DOHH2 (cell line): ENCODE measurements around the gene KCNA4.
"Not testable (repeated sequence)": the region's sequence is repeated elsewhere in the genome, so short reads cannot be mapped to it uniquely, and the experiment has no call there.

Experiments
- H3F3A ChIP-seq: fragments of 200-600 bp; sonication (generic), shearing (Covaris generic); 2 replicates; pipeline ENCODE4 v1.6.0; 2016; ENCODE audit warnings: antibody characterized with exemption, mild to moderate bottlenecking; ENCODE audit not compliant: control insufficient read depth, insufficient read depth
- H3K27ac ChIP-seq: fragments of 200-600 bp; sonication (generic); 2 replicates; pipeline ENCODE4 v1.5.1; 2014; ENCODE audit warnings: low read depth, mild to moderate bottlenecking, low read length, moderate library complexity
- H3K27me3 ChIP-seq: fragments of 200-600 bp; sonication (generic); 2 replicates; pipeline ENCODE4 v1.6.1; 2014; ENCODE audit warnings: mild to moderate bottlenecking, low read length, mixed read lengths; ENCODE audit not compliant: control insufficient read depth
- H3K36me3 ChIP-seq: fragments of 200-600 bp; sonication (generic); 2 replicates; pipeline ENCODE4 v1.6.1; 2014; ENCODE audit warnings: mild to moderate bottlenecking, low read length, moderate library complexity, mixed read lengths; ENCODE audit not compliant: control insufficient read depth
- H3K4me1 ChIP-seq: fragments of 200-600 bp; sonication (generic); 2 replicates; pipeline ENCODE4 v1.6.1; 2014; ENCODE audit warnings: mild to moderate bottlenecking, low read length, mixed read lengths; ENCODE audit not compliant: control insufficient read depth
- H3K4me2 ChIP-seq: fragments of 200-600 bp; sonication (generic); 2 replicates; pipeline ENCODE4 v1.6.0; 2014; ENCODE audit warnings: mild to moderate bottlenecking, low read length, moderate library complexity
- H3K4me3 ChIP-seq: fragments of 200-600 bp; sonication (generic); 2 replicates; pipeline ENCODE4 v1.5.1; 2014; ENCODE audit warnings: mild to moderate bottlenecking, low read length, mixed read lengths
- H3K79me2 ChIP-seq: fragments of 200-600 bp; sonication (generic); 2 replicates; pipeline ENCODE4 v1.6.1; 2014; ENCODE audit warnings: mild to moderate bottlenecking, low read length, mixed read lengths; ENCODE audit not compliant: control insufficient read depth
- H3K9me2 ChIP-seq: fragments of 200-600 bp; sonication (generic); replicated peaks from 2 replicates; pipeline ENCODE4 v1.6.1; 2014; ENCODE audit warnings: mild to moderate bottlenecking, low read length, mixed read lengths; ENCODE audit not compliant: control insufficient read depth
- H3K9me3 ChIP-seq: fragments of 200-600 bp; sonication (generic); 2 replicates; pipeline ENCODE4 v1.6.1; 2014; ENCODE audit warnings: antibody characterized with exemption, low read length, mixed read lengths; ENCODE audit not compliant: control insufficient read depth, insufficient read depth
- H4K20me1 ChIP-seq: fragments of 200-600 bp; sonication (generic); 2 replicates; pipeline ENCODE4 v1.6.0; 2014; ENCODE audit warnings: low read depth, mild to moderate bottlenecking, antibody characterized with exemption, low read length, moderate library complexity; ENCODE audit not compliant: control insufficient read depth, insufficient read depth
- EZH2phosphoT487 ChIP-seq: fragments of 200-600 bp; sonication (generic); IDR thresholded peaks from 2 replicates; pipeline ENCODE4 v1.6.1; 2017; ENCODE audit warnings: borderline replicate concordance, mild to moderate bottlenecking, antibody characterized with exemption, low read length, moderate library complexity, mixed read lengths
- TF ChIP-seq, protein P1 (sequence below): fragments of 200-600 bp; sonication (generic); IDR thresholded peaks from one replicate; pipeline ENCODE4 v1.5.1; 2014; ENCODE audit warnings: antibody characterized with exemption, mild to moderate bottlenecking, low read depth, low read length; ENCODE audit not compliant: poor library complexity, severe bottlenecking

KCNA4 gene

DNA sequence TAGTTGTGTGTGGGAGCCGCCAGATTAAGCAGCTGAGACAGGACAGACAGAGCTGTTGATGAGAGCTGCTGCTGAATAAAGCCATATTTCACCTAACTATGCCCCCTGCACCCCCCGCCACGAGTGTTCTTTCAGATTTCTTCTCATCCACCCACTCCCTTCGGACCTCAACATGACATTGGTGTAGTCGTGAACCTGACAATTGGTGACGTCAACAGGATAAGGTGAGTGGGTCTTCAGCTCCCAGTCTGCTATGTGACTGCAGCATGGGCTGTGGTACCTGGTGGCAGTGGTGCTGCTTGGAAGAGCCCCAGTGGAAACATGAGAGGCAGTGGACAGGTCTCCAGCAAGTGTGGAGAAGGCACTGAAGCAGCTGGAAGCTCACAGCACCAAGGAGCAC lies 28.3 kb upstream of the KCNA4 start:
- Histone ChIP-seq H3K27me3 (no peaks in the 10 kb centered on the region), H4K20me1 (no peaks in the 10 kb centered on the region), H3K9me3 (no peaks in the 10 kb centered on the region; the same call in 1 of the 2 replicates)

DNA sequence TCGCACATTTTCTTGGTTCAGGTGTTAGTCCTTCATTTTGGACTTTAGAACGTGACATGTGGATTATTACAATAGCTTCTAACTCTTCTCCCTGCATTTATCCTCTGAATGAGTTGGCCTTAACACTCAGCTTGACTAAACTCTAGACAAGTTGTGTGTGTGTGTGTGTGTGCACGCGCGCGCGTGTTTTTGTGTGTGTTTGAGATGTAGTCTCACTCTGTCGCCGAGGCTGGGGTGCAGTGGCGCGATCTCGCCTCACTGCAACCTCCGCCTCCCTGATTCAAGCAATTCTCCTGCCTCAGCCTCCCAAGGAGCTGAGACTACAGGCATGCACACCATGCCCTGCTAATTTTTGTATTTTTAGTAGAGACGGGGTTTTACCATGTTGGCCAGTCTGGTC lies 24.3 kb upstream of the KCNA4 start:
- no peaks in the 10 kb centered on the region for H3F3A ChIP-seq
- no peaks in the 10 kb centered on the region for H3K27me3 ChIP-seq
- H3K4me3 ChIP-seq, result no peak overlapping the region
- no peaks in the 10 kb centered on the region for H3K79me2 ChIP-seq
- H4K20me1 ChIP-seq, result no peaks in the 10 kb centered on the region
- H3K27ac ChIP-seq, result no peak overlapping the region
- H3K4me1 ChIP-seq, result no peaks in the 10 kb centered on the region
- TF ChIP-seq, protein P1, sequence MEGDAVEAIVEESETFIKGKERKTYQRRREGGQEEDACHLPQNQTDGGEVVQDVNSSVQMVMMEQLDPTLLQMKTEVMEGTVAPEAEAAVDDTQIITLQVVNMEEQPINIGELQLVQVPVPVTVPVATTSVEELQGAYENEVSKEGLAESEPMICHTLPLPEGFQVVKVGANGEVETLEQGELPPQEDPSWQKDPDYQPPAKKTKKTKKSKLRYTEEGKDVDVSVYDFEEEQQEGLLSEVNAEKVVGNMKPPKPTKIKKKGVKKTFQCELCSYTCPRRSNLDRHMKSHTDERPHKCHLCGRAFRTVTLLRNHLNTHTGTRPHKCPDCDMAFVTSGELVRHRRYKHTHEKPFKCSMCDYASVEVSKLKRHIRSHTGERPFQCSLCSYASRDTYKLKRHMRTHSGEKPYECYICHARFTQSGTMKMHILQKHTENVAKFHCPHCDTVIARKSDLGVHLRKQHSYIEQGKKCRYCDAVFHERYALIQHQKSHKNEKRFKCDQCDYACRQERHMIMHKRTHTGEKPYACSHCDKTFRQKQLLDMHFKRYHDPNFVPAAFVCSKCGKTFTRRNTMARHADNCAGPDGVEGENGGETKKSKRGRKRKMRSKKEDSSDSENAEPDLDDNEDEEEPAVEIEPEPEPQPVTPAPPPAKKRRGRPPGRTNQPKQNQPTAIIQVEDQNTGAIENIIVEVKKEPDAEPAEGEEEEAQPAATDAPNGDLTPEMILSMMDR, result no peak
- TF ChIP-seq EZH2phosphoT487, result no peak
- no peaks in the 10 kb centered on the region; the same call in 1 of the 2 replicates for H3K9me3 ChIP-seq
- no peak overlapping the region for H3K4me2 ChIP-seq
- no peaks in the 10 kb centered on the region for H3K36me3 ChIP-seq
- H3K9me2 ChIP-seq, result no peaks in the 10 kb centered on the region

More for the DNA sequence above, 28.3 kb upstream of the KCNA4 start:
- no peak overlapping the region for H3K27ac ChIP-seq
- TF ChIP-seq, protein P1, result no peak
- no peak for TF ChIP-seq EZH2phosphoT487
- H3F3A ChIP-seq, result no peaks in the 10 kb centered on the region
- no peaks in the 10 kb centered on the region for H3K9me2 ChIP-seq
- H3K4me3 ChIP-seq, result no peak overlapping the region
- H3K79me2 ChIP-seq, result no peaks in the 10 kb centered on the region
- no peaks in the 10 kb centered on the region for H3K36me3 ChIP-seq
- no peak overlapping the region for H3K4me2 ChIP-seq
- no peaks in the 10 kb centered on the region for H3K4me1 ChIP-seq

DNA sequence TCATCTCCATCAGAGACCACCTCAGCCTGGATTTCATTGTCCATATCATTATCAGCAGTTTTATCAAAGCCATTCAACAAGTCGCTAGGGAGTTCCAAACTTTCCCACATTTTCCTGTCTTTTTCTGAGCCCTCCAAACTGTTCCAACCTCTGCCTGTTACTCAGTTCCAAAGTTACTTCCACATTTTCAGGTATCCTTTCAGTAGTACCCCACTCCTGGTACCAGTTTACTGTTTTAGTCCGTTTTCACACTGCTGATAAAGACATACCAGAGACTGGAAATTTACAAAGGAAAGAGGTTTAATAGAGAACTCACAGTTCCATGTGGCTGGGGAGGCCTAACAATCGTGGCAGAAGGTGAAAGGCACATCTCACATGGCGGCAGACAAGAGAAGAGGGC lies 17.9 kb upstream of the KCNA4 start:
- not testable (repeated sequence) for H3K27ac ChIP-seq, H3K9me2 ChIP-seq, H3K4me2 ChIP-seq, H3K79me2 ChIP-seq, H3K9me3 ChIP-seq, H3K27me3 ChIP-seq, H3K36me3 ChIP-seq, H3F3A ChIP-seq, H3K4me1 ChIP-seq, H3K4me3 ChIP-seq, H4K20me1 ChIP-seq

DNA sequence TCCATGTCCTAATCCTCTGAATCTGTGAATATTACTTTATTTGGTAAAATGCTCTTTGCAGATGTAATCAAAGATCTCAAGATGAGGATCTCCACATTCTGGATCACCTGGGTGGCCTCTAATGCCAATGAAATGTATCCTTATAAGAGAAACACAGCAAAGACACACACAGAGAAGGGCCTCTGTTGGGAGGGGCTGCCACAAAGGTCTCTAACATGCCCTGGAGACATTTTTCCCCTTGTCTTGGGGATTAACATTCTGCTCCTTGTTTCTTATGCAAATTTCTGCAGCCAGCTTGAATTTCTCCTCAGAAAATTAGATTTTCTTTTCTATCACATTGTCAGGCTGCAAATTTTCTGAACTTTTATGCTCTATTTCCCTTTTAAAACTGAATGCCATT lies 17.3 kb upstream of the KCNA4 start:
- not testable (repeated sequence) for H3K9me3 ChIP-seq, H3K27me3 ChIP-seq, H3K79me2 ChIP-seq, H3F3A ChIP-seq, H3K27ac ChIP-seq, H3K4me2 ChIP-seq, H4K20me1 ChIP-seq, H3K9me2 ChIP-seq, H3K36me3 ChIP-seq, H3K4me3 ChIP-seq, H3K4me1 ChIP-seq
